ENCODE results near the gene BLOC1S5. TPM values are rescaled to one million over a fixed set of nuclear protein-coding genes. Genes with fewer than 3 reads are reported as not detected.
A peak's percentile ranks its signal among the peaks of the same experiment; 100 is the strongest.

BLOC1S5 gene
- total and polyA plus RNA-seq, 2 of the 13 experiments (the other 11 are each of a cell fraction or from before 2014, with no cell fraction given): 10.5 to 41.5 TPM

GRCh38 chr6:7974938-7975763, 89.0 kb downstream of the BLOC1S5 start (continued):
- TF ChIP-seq ZHX2 (IDR thresholded peaks at IDR 0.05; ENCODE audit: low read depth): 0 out of 2 replicates have a peak, but pooled peaks have one; percentile 10
- no peak for TF ChIP-seq ZHX2 (CRISPR knock-in tag; IDR thresholded peaks at IDR 0.05; ENCODE audit: borderline replicate concordance)
- TF ChIP-seq STAG1 (CRISPR knock-in tag; IDR thresholded peaks at IDR 0.05): peak; percentile 33
- no peak for TF ChIP-seq ZNF253 (CRISPR knock-in tag; IDR thresholded peaks at IDR 0.05; ENCODE audit: borderline replicate concordance)
- peak; percentile 95 for TF ChIP-seq ZMYM4 (CRISPR knock-in tag; IDR thresholded peaks at IDR 0.05)
- no peak for TF ChIP-seq ZFP36L2 (CRISPR knock-in tag; IDR thresholded peaks at IDR 0.05)
- TF ChIP-seq SP2 (CRISPR knock-in tag; IDR thresholded peaks at IDR 0.05): no peak
- TF ChIP-seq SOX5 (CRISPR knock-in tag; IDR thresholded peaks at IDR 0.05; ENCODE audit: borderline replicate concordance): peak; percentile 100
- peak; percentile 95 for TF ChIP-seq NFIC (IDR thresholded peaks at IDR 0.05; ENCODE audit: low read length)
- TF ChIP-seq RAD21 (CRISPR knock-in tag; IDR thresholded peaks at IDR 0.05): peak; percentile 35; the same call in 1 of the 2 replicates
- TF ChIP-seq ZNF503 (CRISPR knock-in tag; IDR thresholded peaks at IDR 0.05): peak; percentile 90; the same call in 1 of the 2 replicates
- TF ChIP-seq ZZZ3 (CRISPR knock-in tag; IDR thresholded peaks at IDR 0.05; ENCODE audit: borderline replicate concordance): peak; percentile 24; the same call in 1 of the 2 replicates
- peak; percentile 89 for TF ChIP-seq IRF2 (CRISPR knock-in tag; IDR thresholded peaks at IDR 0.05)
- no peak for TF ChIP-seq RNF219 (CRISPR knock-in tag; IDR thresholded peaks at IDR 0.05)
- peak; percentile 94 for TF ChIP-seq ERF (CRISPR knock-in tag; IDR thresholded peaks at IDR 0.05)
- TF ChIP-seq NCOR1 (IDR thresholded peaks at IDR 0.05; ENCODE audit: borderline replicate concordance, low read length): peak; percentile 77; the same call in 1 of the 2 replicates
- TF ChIP-seq KLF13 (CRISPR knock-in tag; IDR thresholded peaks at IDR 0.05): no peak
- TF ChIP-seq MEF2D (CRISPR knock-in tag; IDR thresholded peaks at IDR 0.05): peak; percentile 93
